Neural cell (in vitro differentiated cells): ENCODE measurements around the gene IL21R.
"Not testable (repeated sequence)": the region's sequence is repeated elsewhere in the genome, so short reads cannot be mapped to it uniquely, and the experiment has no call there.

Experiments
- EP300 ChIP-seq: fragments of 450-650 bp; conservative IDR thresholded peaks from 2 replicates; pipeline ENCODE4 v1.6.1; 2014; ENCODE audit warnings: antibody characterized with exemption, mild to moderate bottlenecking, moderate library complexity; ENCODE audit not compliant: poor library complexity, severe bottlenecking
- EZH2 ChIP-seq: fragments of 200-600, 300-800 bp; shearing (Covaris generic), sonication (generic); IDR thresholded peaks from 2 replicates; pipeline ENCODE4 v1.6.1; 2014; ENCODE audit warnings: antibody characterized with exemption, low read length, borderline replicate concordance, mild to moderate bottlenecking; ENCODE audit not compliant: insufficient read depth, poor library complexity, severe bottlenecking
- RAD21 ChIP-seq: fragments of 450-650 bp; conservative IDR thresholded peaks from 2 replicates; pipeline ENCODE4 v1.6.1; 2014; ENCODE audit warnings: antibody characterized with exemption, mild to moderate bottlenecking, moderate library complexity
- REST ChIP-seq: IDR thresholded peaks from 2 replicates; pipeline ENCODE4 v1.6.1; 2012; ENCODE audit warnings: borderline replicate concordance
- SMC3 ChIP-seq: fragments of 450-650 bp; conservative IDR thresholded peaks from 2 replicates; pipeline ENCODE4 v1.6.1; 2014; ENCODE audit warnings: antibody characterized with exemption, mild to moderate bottlenecking, moderate library complexity; ENCODE audit not compliant: poor library complexity
- TF ChIP-seq, protein P1 (sequence below): fragments of 450-650 bp; IDR thresholded peaks from 2 replicates; pipeline ENCODE4 v1.5.1; 2014; ENCODE audit warnings: antibody characterized with exemption, mild to moderate bottlenecking, moderate library complexity; ENCODE audit not compliant: poor library complexity, severe bottlenecking

- TF ChIP-seq RAD21, EZH2, REST, EP300, SMC3: not testable (repeated sequence)
- TF ChIP-seq, protein P1, sequence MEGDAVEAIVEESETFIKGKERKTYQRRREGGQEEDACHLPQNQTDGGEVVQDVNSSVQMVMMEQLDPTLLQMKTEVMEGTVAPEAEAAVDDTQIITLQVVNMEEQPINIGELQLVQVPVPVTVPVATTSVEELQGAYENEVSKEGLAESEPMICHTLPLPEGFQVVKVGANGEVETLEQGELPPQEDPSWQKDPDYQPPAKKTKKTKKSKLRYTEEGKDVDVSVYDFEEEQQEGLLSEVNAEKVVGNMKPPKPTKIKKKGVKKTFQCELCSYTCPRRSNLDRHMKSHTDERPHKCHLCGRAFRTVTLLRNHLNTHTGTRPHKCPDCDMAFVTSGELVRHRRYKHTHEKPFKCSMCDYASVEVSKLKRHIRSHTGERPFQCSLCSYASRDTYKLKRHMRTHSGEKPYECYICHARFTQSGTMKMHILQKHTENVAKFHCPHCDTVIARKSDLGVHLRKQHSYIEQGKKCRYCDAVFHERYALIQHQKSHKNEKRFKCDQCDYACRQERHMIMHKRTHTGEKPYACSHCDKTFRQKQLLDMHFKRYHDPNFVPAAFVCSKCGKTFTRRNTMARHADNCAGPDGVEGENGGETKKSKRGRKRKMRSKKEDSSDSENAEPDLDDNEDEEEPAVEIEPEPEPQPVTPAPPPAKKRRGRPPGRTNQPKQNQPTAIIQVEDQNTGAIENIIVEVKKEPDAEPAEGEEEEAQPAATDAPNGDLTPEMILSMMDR, result not testable (repeated sequence)
Measured at GRCh38 chr16:27457605-27457900, 55.6 kb downstream of the IL21R start.
